Tibial nerve (tissue), 4 donors: ENCODE data around the gene NDUFS7. TPM values are rescaled to one million over a fixed set of nuclear protein-coding genes. Genes with fewer than 3 reads are reported as not detected.

Experiments
- DNase-seq, 2 donors: peaks; one replicate each; pipeline ENCODE4 v3.0.0-alpha.2; 2019; ENCODE audit warnings: low spot score in 2 of 2
- H3K27ac ChIP-seq, 4 donors: fragments of 200-600 bp; sonication (generic) in 3 of 4; one replicate each; pipeline ENCODE4 v1.5.1; 2017 to 2019; ENCODE audit warnings: mild to moderate bottlenecking in 1 of 4
- H3K27me3 ChIP-seq, 2 donors: fragments of 200-600 bp; sonication (generic) in 1 of 2; one replicate each; pipeline versions ENCODE4 v1.5.1 to v1.6.0; 2017 to 2019
- H3K36me3 ChIP-seq, 3 donors: fragments of 200-600 bp; sonication (generic); one replicate each; pipeline ENCODE4 v1.5.1; 2018 to 2019
- H3K4me1 ChIP-seq, 4 donors: fragments of 200-600 bp; sonication (generic) in 3 of 4; one replicate each; pipeline ENCODE4 v1.5.1; 2017 to 2019
- H3K4me3 ChIP-seq, 4 donors: fragments of 200-600 bp; sonication (generic) in 3 of 4; one replicate each; pipeline ENCODE4 v1.5.1; 2017 to 2019; ENCODE audit warnings: mild to moderate bottlenecking in 1 of 4, moderate library complexity in 1 of 4
- H3K9me3 ChIP-seq, 4 donors: fragments of 200-600 bp; sonication (generic) in 3 of 4; one replicate each; pipeline ENCODE4 v1.5.1; 2017 to 2019
- CTCF ChIP-seq, 5 experiments: fragments of 200-600 bp in 3 of 5; fragments of 450-650 bp in 2 of 5; sonication (generic) in 3 of 5; IDR thresholded peaks; one replicate each; pipeline ENCODE4 v1.5.1; 2016 to 2019; ENCODE audit warnings: antibody characterized with exemption in 5 of 5, mild to moderate bottlenecking in 3 of 5, moderate library complexity in 2 of 5
- EP300 ChIP-seq, 2 donors: sonication (generic); formaldehyde crosslinking; IDR thresholded peaks; one replicate each; pipeline ENCODE4 v1.6.1; 2017; ENCODE audit warnings: antibody characterized with exemption in 2 of 2, mild to moderate bottlenecking in 1 of 2
- POLR2A ChIP-seq, 2 donors: fragments of 450-650 bp; IDR thresholded peaks; one replicate each; pipeline ENCODE4 v1.6.1; 2017; ENCODE audit warnings: antibody characterized with exemption in 2 of 2, mild to moderate bottlenecking in 2 of 2, moderate library complexity in 2 of 2
- WGBS, 2 donors: methylation state at CpG; one replicate each; pipeline ENCODE4 v1.1.5; 2018; 5-methylcytosine and 5-hydroxymethylcytosine counted together
- total RNA-seq, 4 donors: library from RNA; depleted of rRNA; stranded (reverse); fragments of >200 nt; gene quantifications; one replicate each; pipeline ENCODE4 v1.1.0, GENCODE V29; 2016

Gene NDUFS7
- total RNA-seq, 4 donors from 2014 or later = 146 to 162 (median 151) TPM

GRCh38 chr19:1397838-1398237, 14.1 kb downstream of the NDUFS7 start:
- TF ChIP-seq CTCF (IDR thresholded peaks at IDR 0.05) (no peak), POLR2A (IDR thresholded peaks at IDR 0.05) (no peak), EP300 (IDR thresholded peaks at IDR 0.05) (no peak)
- 91% methylated on average over 9 of the region's 9 CpGs for WGBS, 2 donors
- no peaks in the 10 kb centered on the region for H3K27me3 ChIP-seq
- H3K4me3 ChIP-seq = no peak overlapping the region
- peaks cover 0 to 57% (median 28%) of the 10 kb centered on the region in 4 donors for H3K4me1 ChIP-seq
- H3K9me3 ChIP-seq = no peaks in the 10 kb centered on the region
- no peak for DNase-seq
- peaks cover under 1 to 44% (median 6%) of the 10 kb centered on the region in 3 donors for H3K36me3 ChIP-seq
- H3K27ac ChIP-seq = peak overlapping the region in 1 of 4 donors; percentile 22

GRCh38 chr19:1399079-1399478, 15.4 kb downstream of the NDUFS7 start:
- peaks cover 0 to 64% (median 28%) of the 10 kb centered on the region in 4 donors for H3K4me1 ChIP-seq
- peaks cover 0 to 31% (median 0%) of the 10 kb centered on the region in 3 donors for H3K36me3 ChIP-seq
- no peaks in the 10 kb centered on the region for H3K9me3 ChIP-seq
- DNase-seq = no peak
- no peaks in the 10 kb centered on the region for H3K27me3 ChIP-seq
- H3K27ac ChIP-seq = peak overlapping the region in 1 of 4 donors; percentile 80
- 69 to 91% methylated on average over 2 to 7 of the region's 19 CpGs for WGBS, 2 donors
- H3K4me3 ChIP-seq = no peak overlapping the region
- no peak for TF ChIP-seq CTCF (IDR thresholded peaks at IDR 0.05)

GRCh38 chr19:1399745-1400144, 16.0 kb downstream of the NDUFS7 start:
- WGBS, 2 donors = 92 to 94% methylated on average over 12 to 15 of the region's 15 CpGs
- TF ChIP-seq CTCF (IDR thresholded peaks at IDR 0.05) = no peak
- TF ChIP-seq POLR2A (IDR thresholded peaks at IDR 0.05) = no peak
- no peak for TF ChIP-seq EP300 (IDR thresholded peaks at IDR 0.05)
- Histone ChIP-seq H3K27me3 (no peaks in the 10 kb centered on the region), H3K9me3 (no peaks in the 10 kb centered on the region), H3K4me1 (peaks cover 0 to 64% (median 28%) of the 10 kb centered on the region in 4 donors), H3K4me3 (peak overlapping the region in 1 of 4 donors; percentile 59), H3K27ac (peak overlapping the region in 2 of 4 donors; percentile 55 to 80), H3K36me3 (peaks cover 0 to 25% (median 0%) of the 10 kb centered on the region in 3 donors)
- DNase-seq = no peak

GRCh38 chr19:1400281-1401137, 16.8 kb downstream of the NDUFS7 start:
- DNase-seq = no peak
- Histone ChIP-seq H3K27me3 (no peaks in the 10 kb centered on the region), H3K36me3 (peaks cover 0 to 19% (median 0%) of the 10 kb centered on the region in 3 donors), H3K4me1 (peaks cover 0 to 57% (median 28%) of the 10 kb centered on the region in 4 donors), H3K27ac (peak overlapping the region; percentile 59 to 80 (median 70)), H3K9me3 (no peaks in the 10 kb centered on the region), H3K4me3 (peak overlapping the region; percentile 45 to 64 (median 56))
- 26 to 39% methylated on average over 16 to 18 of the region's 36 CpGs for WGBS, 2 donors
- TF ChIP-seq POLR2A (IDR thresholded peaks at IDR 0.05) (no peak), CTCF (IDR thresholded peaks at IDR 0.05) (no peak), EP300 (IDR thresholded peaks at IDR 0.05) (no peak)
